Measurements from ENCODE around the gene TASP1. TPM values are rescaled to one million over a fixed set of nuclear protein-coding genes. Genes with fewer than 3 reads are reported as not detected.
"Not testable (repeated sequence)": the region's sequence is repeated elsewhere in the genome, so short reads cannot be mapped to it uniquely, and the experiment has no call there.

Gene TASP1
- total RNA-seq, 6 experiments from 2014 or later = 2.5 to 6.1 (median 4.3) TPM

- Histone ChIP-seq H3K27ac (no peak overlapping the region), H3K36me3 (no peaks in the 10 kb centered on the region), H3K27me3 (no peaks in the 10 kb centered on the region), H3K9me3 (peaks cover 0 to 6% (median 0%) of the 10 kb centered on the region in 4 donors), H3K4me1 (no peaks in the 10 kb centered on the region), H3K4me3 (no peak overlapping the region)
- intact Hi-C loops (cut with DNase I) = no loop called here
- DNase-seq (no peak), ATAC-seq (no peak)
- TF ChIP-seq POLR2A (IDR thresholded peaks at IDR 0.05) (no peak), CTCF (IDR thresholded peaks at IDR 0.05) (no peak)
Observed at GRCh38 chr20:13373400-13373799, 265.3 kb downstream of the TASP1 start.

- no peak for ATAC-seq
- no peak for DNase-seq
- no peak overlapping the region for H3K4me3 ChIP-seq
- no peak overlapping the region for H3K27ac ChIP-seq
- no peaks in the 10 kb centered on the region for H3K4me1 ChIP-seq
- H3K9me3 ChIP-seq = no peaks in the 10 kb centered on the region
- no peaks in the 10 kb centered on the region for H3K27me3 ChIP-seq
- no peaks in the 10 kb centered on the region for H3K36me3 ChIP-seq
- TF ChIP-seq CTCF (IDR thresholded peaks at IDR 0.05) (no peak), POLR2A (IDR thresholded peaks at IDR 0.05) (no peak)
- intact Hi-C loops (cut with DNase I) = no loop called here
- WGBS (ENCODE audit: insufficient coverage, low coverage, low lambda C conversion rate, missing lambda C conversion rate) = 79% methylated on average over 3 of the region's 6 CpGs
Observed at GRCh38 chr20:13364278-13365170, 274.2 kb downstream of the TASP1 start.

- TF ChIP-seq POLR2A (IDR thresholded peaks at IDR 0.05) (no peak), CTCF (IDR thresholded peaks at IDR 0.05) (no peak)
- H3K9me3 ChIP-seq = no peaks in the 10 kb centered on the region
- H3K36me3 ChIP-seq = no peaks in the 10 kb centered on the region
- DNase-seq (no peak), ATAC-seq (no peak)
- no peak overlapping the region for H3K4me3 ChIP-seq
- H3K27ac ChIP-seq = no peak overlapping the region
- no peaks in the 10 kb centered on the region for H3K4me1 ChIP-seq
- intact Hi-C loops (cut with DNase I) = no loop called here
- no peaks in the 10 kb centered on the region for H3K27me3 ChIP-seq
Observed at GRCh38 chr20:13363473-13363872, 275.3 kb downstream of the TASP1 start.

- intact Hi-C loops (cut with DNase I); H3K27me3 ChIP-seq; ATAC-seq; H3K9me3 ChIP-seq; H3K4me1 ChIP-seq; H3K36me3 ChIP-seq; DNase-seq; H3K4me3 ChIP-seq; H3K27ac ChIP-seq: not testable (repeated sequence)
- 20% methylated on average over 1 of the region's 5 CpGs for WGBS (ENCODE audit: insufficient coverage, low coverage, low lambda C conversion rate, missing lambda C conversion rate)
Observed at GRCh38 chr20:13362165-13362564, 276.6 kb downstream of the TASP1 start.

GRCh38 chr20:13358936-13359335 is 279.8 kb downstream of the TASP1 start:
- ATAC-seq; H3K36me3 ChIP-seq; DNase-seq; intact Hi-C loops (cut with DNase I); H3K27ac ChIP-seq; H3K27me3 ChIP-seq; H3K4me1 ChIP-seq; H3K9me3 ChIP-seq; H3K4me3 ChIP-seq: not testable (repeated sequence)
- 75% methylated on average over 8 of the region's 12 CpGs for WGBS (ENCODE audit: insufficient coverage, low coverage, low lambda C conversion rate, missing lambda C conversion rate)

- intact Hi-C loops (cut with DNase I); ATAC-seq; H3K4me1 ChIP-seq; H3K27me3 ChIP-seq; H3K36me3 ChIP-seq; H3K9me3 ChIP-seq; H3K27ac ChIP-seq; H3K4me3 ChIP-seq; DNase-seq: not testable (repeated sequence)
- no CpG with 5 or more reads among the region's 6 CpGs for WGBS (ENCODE audit: insufficient coverage, low coverage, low lambda C conversion rate, missing lambda C conversion rate)
Observed at GRCh38 chr20:13357782-13358181, 280.9 kb downstream of the TASP1 start.
